HG03565 (cell line): Measurements from ENCODE around the gene ULBP2.

Source experiments
- ATAC-seq: cut with Tn5 transposase; IDR thresholded peaks from one replicate; pipeline ENCODE4 v1.9.1; 2021; ENCODE audit warnings: mild to moderate bottlenecking, moderate library complexity; ENCODE audit not compliant: unreplicated experiment

ULBP2 gene

GRCh38 chr6:149995235-149995750, 53.5 kb downstream of the ULBP2 start:
- ATAC-seq: no peak

GRCh38 chr6:149995971-149996370, 54.2 kb downstream of the ULBP2 start:
- no peak for ATAC-seq
